GM21390 (cell line): ENCODE data around the gene RAD23B.
A peak's percentile ranks its signal among the peaks of the same experiment; 100 is the strongest.

Source experiments
- ATAC-seq: cut with Tn5 transposase; IDR thresholded peaks from one replicate; pipeline ENCODE4 v1.9.1; 2021; ENCODE audit not compliant: unreplicated experiment

The RAD23B gene

GRCh38 chr9:107268560-107268959, 14.5 kb upstream of the RAD23B start:
- ATAC-seq: no peak

GRCh38 chr9:107269254-107269653, 13.8 kb upstream of the RAD23B start:
- no peak for ATAC-seq

GRCh38 chr9:107269681-107270080, 13.4 kb upstream of the RAD23B start:
- no peak for ATAC-seq

GRCh38 chr9:107270082-107270481, 13.0 kb upstream of the RAD23B start:
- no peak for ATAC-seq

- ATAC-seq: no peak
These were observed 12.5 kb upstream of the RAD23B start for GRCh38 chr9:107270580-107270979.

- peak; percentile 8 for ATAC-seq
These were observed 9.4 kb upstream of the RAD23B start for GRCh38 chr9:107273634-107274033.

- ATAC-seq: peak; percentile 60
These were observed 9.0 kb upstream of the RAD23B start for GRCh38 chr9:107274096-107274495.

- ATAC-seq: no peak
These were observed 8.1 kb upstream of the RAD23B start for GRCh38 chr9:107274953-107275422.

GRCh38 chr9:107275530-107275929, 7.5 kb upstream of the RAD23B start:
- no peak for ATAC-seq

- no peak for ATAC-seq
These were observed 5.9 kb upstream of the RAD23B start for GRCh38 chr9:107276966-107277710.

GRCh38 chr9:107277801-107278200, 5.3 kb upstream of the RAD23B start:
- no peak for ATAC-seq

GRCh38 chr9:107279086-107279485, 4.0 kb upstream of the RAD23B start:
- ATAC-seq: no peak

- ATAC-seq: no peak
These were observed 2.5 kb upstream of the RAD23B start for GRCh38 chr9:107280543-107280942.

- ATAC-seq: no peak
These were observed 1.9 kb upstream of the RAD23B start for GRCh38 chr9:107281184-107281583.

- peak; percentile 3 for ATAC-seq
These were observed 984 bp upstream of the RAD23B start for GRCh38 chr9:107281922-107282667.

GRCh38 chr9:107283623-107284616, 841 bp downstream of the RAD23B start:
- peak; percentile 46 for ATAC-seq

- ATAC-seq: no peak
These were observed 1.6 kb downstream of the RAD23B start for GRCh38 chr9:107284636-107285035.

- no peak for ATAC-seq
These were observed 2.2 kb downstream of the RAD23B start for GRCh38 chr9:107285286-107285685.

- ATAC-seq: no peak
These were observed 3.0 kb downstream of the RAD23B start for GRCh38 chr9:107286057-107286456.

GRCh38 chr9:107288701-107289100, 5.6 kb downstream of the RAD23B start:
- no peak for ATAC-seq

GRCh38 chr9:107290619-107291018, 7.5 kb downstream of the RAD23B start:
- ATAC-seq: no peak
